ENCODE measurements around the gene MACC1. TPM values are rescaled to one million over a fixed set of nuclear protein-coding genes. Genes with fewer than 3 reads are reported as not detected.

MACC1 gene
- total and polyA plus RNA-seq, 2 donors (not counting 3 experiments of a cell fraction or from before 2014, with no cell fraction given): not detected

DNA sequence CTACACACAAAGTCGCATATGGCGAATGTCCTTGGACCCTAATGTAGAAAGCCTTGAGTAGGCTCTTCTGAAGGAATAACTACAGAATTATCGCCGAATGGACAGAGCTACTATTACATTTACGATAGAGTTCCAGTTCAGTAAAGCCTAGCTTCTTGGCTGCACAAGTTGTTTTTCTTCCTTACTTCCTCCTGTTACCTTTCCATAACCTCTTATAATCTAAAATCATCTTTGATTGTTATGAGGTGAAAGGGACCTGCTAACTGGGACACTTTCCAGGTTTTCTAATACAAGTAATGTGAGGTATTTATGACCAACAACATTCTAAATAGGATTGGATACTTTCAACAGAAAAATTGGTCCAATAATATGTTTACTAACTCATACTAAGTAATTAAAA, 31.2 kb downstream of the MACC1 start:
- Histone ChIP-seq H3K4me3 (replicated peaks in 1 of 3; ENCODE audit: insufficient read depth in 1 of 3, low read depth in 1 of 3, low read length in 3 of 3) (no peak overlapping the region), H3K36me3 (ENCODE audit: control insufficient read depth in 2 of 2, extremely low read depth in 1 of 2, insufficient read depth in 2 of 2, low read length in 2 of 2) (no peaks in the 10 kb centered on the region), H4K20me1 (replicated peaks; ENCODE audit: control insufficient read depth, extremely low read depth, insufficient read depth, low read length) (no peaks in the 10 kb centered on the region), H3K4me1 (ENCODE audit: control insufficient read depth, extremely low read depth, insufficient read depth, low read length) (no peaks in the 10 kb centered on the region), H3K9me3 (replicated peaks; ENCODE audit: control insufficient read depth, insufficient read depth, low read length) (no peaks in the 10 kb centered on the region), H3K9me1 (replicated peaks; ENCODE audit: control insufficient read depth, extremely low read depth, insufficient read depth, low read length) (no peaks in the 10 kb centered on the region), H3K27ac (ENCODE audit: insufficient read depth, low read depth, low read length) (no peak overlapping the region), H3K4me2 (ENCODE audit: insufficient read depth, low read length) (no peak overlapping the region), H2AFZ (ENCODE audit: low read depth, low read length) (no peak overlapping the region), H3K79me2 (ENCODE audit: control insufficient read depth, insufficient read depth, low read length) (no peaks in the 10 kb centered on the region), H3K27me3 (ENCODE audit: control insufficient read depth in 2 of 2, insufficient read depth in 2 of 2, low read length in 2 of 2) (no peaks in the 10 kb centered on the region), H3K9ac (replicated peaks; ENCODE audit: extremely low read depth, insufficient read depth, low read length) (no peak overlapping the region)
- ChIA-PET CTCF (interaction anchor here (1.0 kb wide), 1 partner anchor 10 kb away, joined by 3 read pairs; no protein-coding TSS in a partner anchor), POLR2A (no interaction called here)
- intact Hi-C loops (cut with micrococcal nuclease) (no loop called here), dilution Hi-C loops (cut with MboI; ENCODE audit: extremely low pct_ligation_motif_present, low sequenced_read_pairs) (no loop called here)
- DNase-seq (ENCODE audit: low read depth, low spot score) (no peak), FAIRE-seq (no peak)
- no peak for TF ChIP-seq MYC (IDR thresholded peaks at IDR 0.05; ENCODE audit: low read depth, low read length)
- no peak for TF ChIP-seq EZH2 (IDR thresholded peaks at IDR 0.05; ENCODE audit: borderline replicate concordance, low read depth, low read length, severe bottlenecking)
- TF ChIP-seq, protein P1, sequence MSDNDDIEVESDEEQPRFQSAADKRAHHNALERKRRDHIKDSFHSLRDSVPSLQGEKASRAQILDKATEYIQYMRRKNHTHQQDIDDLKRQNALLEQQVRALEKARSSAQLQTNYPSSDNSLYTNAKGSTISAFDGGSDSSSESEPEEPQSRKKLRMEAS (IDR thresholded peaks at IDR 0.05; ENCODE audit: insufficient read depth, insufficient read length): no peak
- no peak for TF ChIP-seq POLR2A (IDR thresholded peaks at IDR 0.05; ENCODE audit: low read depth, low read length)
- BruUV-seq (replicated peaks): no TSS peak

DNA sequence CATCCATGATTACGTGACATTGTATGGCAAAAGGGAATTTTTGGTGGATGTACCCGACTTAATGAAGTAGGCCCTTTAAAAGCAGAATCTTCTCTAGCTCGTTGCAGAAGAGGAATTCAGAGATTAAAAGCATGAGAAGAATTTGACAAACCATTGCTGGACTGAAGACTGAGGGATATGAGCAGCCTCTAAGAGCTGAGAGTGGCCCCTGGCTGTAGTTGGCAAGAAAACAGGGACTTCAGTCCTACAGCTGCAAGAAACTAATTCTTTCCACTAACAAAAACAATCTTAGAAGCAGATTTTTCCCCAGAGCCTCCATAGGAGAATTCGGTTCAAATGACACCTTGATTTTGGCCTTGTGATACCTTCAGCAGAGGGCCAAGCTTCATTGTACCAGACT, 34.1 kb downstream of the MACC1 start:
- H3K79me2 ChIP-seq (ENCODE audit: control insufficient read depth, insufficient read depth, low read length): no peaks in the 10 kb centered on the region
- TF ChIP-seq FOS (IDR thresholded peaks at IDR 0.05; ENCODE audit: borderline replicate concordance, insufficient read depth, low read length): no peak
- no peak for TF ChIP-seq POLR2A (IDR thresholded peaks at IDR 0.05; ENCODE audit: low read depth, low read length)
- TF ChIP-seq JUN (IDR thresholded peaks at IDR 0.05; ENCODE audit: borderline replicate concordance, insufficient read depth, insufficient read length, low read depth): no peak
- TF ChIP-seq POLR2AphosphoS5 (IDR thresholded peaks at IDR 0.05; ENCODE audit: insufficient read depth, low read depth, low read length): no peak
- no peak for TF ChIP-seq GATA2 (IDR thresholded peaks at IDR 0.05; ENCODE audit: insufficient read depth, insufficient read length, low read depth, low read length)
- no peak for TF ChIP-seq EZH2 (IDR thresholded peaks at IDR 0.05; ENCODE audit: borderline replicate concordance, low read depth, low read length, severe bottlenecking)
- TF ChIP-seq MYC (IDR thresholded peaks at IDR 0.05; ENCODE audit: low read depth, low read length): no peak
- TF ChIP-seq, protein P1 (IDR thresholded peaks at IDR 0.05; ENCODE audit: insufficient read depth, insufficient read length): no peak
- TF ChIP-seq, protein P2, sequence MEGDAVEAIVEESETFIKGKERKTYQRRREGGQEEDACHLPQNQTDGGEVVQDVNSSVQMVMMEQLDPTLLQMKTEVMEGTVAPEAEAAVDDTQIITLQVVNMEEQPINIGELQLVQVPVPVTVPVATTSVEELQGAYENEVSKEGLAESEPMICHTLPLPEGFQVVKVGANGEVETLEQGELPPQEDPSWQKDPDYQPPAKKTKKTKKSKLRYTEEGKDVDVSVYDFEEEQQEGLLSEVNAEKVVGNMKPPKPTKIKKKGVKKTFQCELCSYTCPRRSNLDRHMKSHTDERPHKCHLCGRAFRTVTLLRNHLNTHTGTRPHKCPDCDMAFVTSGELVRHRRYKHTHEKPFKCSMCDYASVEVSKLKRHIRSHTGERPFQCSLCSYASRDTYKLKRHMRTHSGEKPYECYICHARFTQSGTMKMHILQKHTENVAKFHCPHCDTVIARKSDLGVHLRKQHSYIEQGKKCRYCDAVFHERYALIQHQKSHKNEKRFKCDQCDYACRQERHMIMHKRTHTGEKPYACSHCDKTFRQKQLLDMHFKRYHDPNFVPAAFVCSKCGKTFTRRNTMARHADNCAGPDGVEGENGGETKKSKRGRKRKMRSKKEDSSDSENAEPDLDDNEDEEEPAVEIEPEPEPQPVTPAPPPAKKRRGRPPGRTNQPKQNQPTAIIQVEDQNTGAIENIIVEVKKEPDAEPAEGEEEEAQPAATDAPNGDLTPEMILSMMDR (IDR thresholded peaks at IDR 0.05; ENCODE audit: extremely low read depth in 1 of 2, insufficient read depth in 1 of 2, low read depth in 1 of 2, low read length in 2 of 2): no peak
- ChIA-PET CTCF (no interaction called here), POLR2A (no interaction called here)
- dilution Hi-C loops (cut with MboI; ENCODE audit: extremely low pct_ligation_motif_present, low sequenced_read_pairs): no loop called here
- H3K4me3 ChIP-seq (replicated peaks in 1 of 3; ENCODE audit: insufficient read depth in 1 of 3, low read depth in 1 of 3, low read length in 3 of 3): no peak overlapping the region
- no peak overlapping the region for H2AFZ ChIP-seq (ENCODE audit: low read depth, low read length)
- no peaks in the 10 kb centered on the region for H3K9me3 ChIP-seq (replicated peaks; ENCODE audit: control insufficient read depth, insufficient read depth, low read length)
- intact Hi-C loops (cut with micrococcal nuclease): no loop called here
- no peaks in the 10 kb centered on the region for H3K4me1 ChIP-seq (ENCODE audit: control insufficient read depth, extremely low read depth, insufficient read depth, low read length)
- FAIRE-seq: no peak
- no peaks in the 10 kb centered on the region for H3K9me1 ChIP-seq (replicated peaks; ENCODE audit: control insufficient read depth, extremely low read depth, insufficient read depth, low read length)
- H3K27me3 ChIP-seq (ENCODE audit: control insufficient read depth in 2 of 2, insufficient read depth in 2 of 2, low read length in 2 of 2): no peaks in the 10 kb centered on the region
- H3K4me2 ChIP-seq (ENCODE audit: insufficient read depth, low read length): no peak overlapping the region
- no peak overlapping the region for H3K27ac ChIP-seq (ENCODE audit: insufficient read depth, low read depth, low read length)
- no TSS peak for BruUV-seq (replicated peaks)
- no peak overlapping the region for H3K9ac ChIP-seq (replicated peaks; ENCODE audit: extremely low read depth, insufficient read depth, low read length)
- H4K20me1 ChIP-seq (replicated peaks; ENCODE audit: control insufficient read depth, extremely low read depth, insufficient read depth, low read length): no peaks in the 10 kb centered on the region
- DNase-seq (ENCODE audit: low read depth, low spot score): no peak
- no peaks in the 10 kb centered on the region for H3K36me3 ChIP-seq (ENCODE audit: control insufficient read depth in 2 of 2, extremely low read depth in 1 of 2, insufficient read depth in 2 of 2, low read length in 2 of 2)
